H9 (cell line): Measurements from ENCODE around the gene PLSCR4. TPM values are rescaled to one million over a fixed set of nuclear protein-coding genes. Genes with fewer than 3 reads are reported as not detected.

Experiments used
- DNase-seq: peaks from one replicate; pipeline ENCODE4 v3.0.0-alpha.2; 2017
- H2AFZ ChIP-seq: one replicate; pipeline ENCODE4 v1.6.1; 2013; ENCODE audit warnings: mild to moderate bottlenecking, low read length, control low read depth, moderate library complexity
- H2AK5ac ChIP-seq: 2 replicates; pipeline ENCODE4 v1.6.1; 2013; ENCODE audit warnings: low read length, control low read depth, mixed read lengths; ENCODE audit not compliant: insufficient read length
- H2BK120ac ChIP-seq: one replicate; pipeline ENCODE4 v1.6.1; 2013; ENCODE audit warnings: low read depth, mild to moderate bottlenecking, low read length, control low read depth, inconsistent platforms; ENCODE audit not compliant: poor library complexity, severe bottlenecking
- H2BK12ac ChIP-seq: 2 replicates; pipeline ENCODE4 v1.6.1; 2013; ENCODE audit warnings: low read length, control low read depth, mixed read lengths, low read depth; ENCODE audit not compliant: insufficient read length
- H2BK15ac ChIP-seq: 2 replicates; pipeline ENCODE4 v1.6.1; 2013; ENCODE audit warnings: low read depth, low read length, control low read depth
- H2BK20ac ChIP-seq: one replicate; pipeline ENCODE4 v1.6.1; 2013; ENCODE audit warnings: low read depth, mild to moderate bottlenecking, low read length, control low read depth, inconsistent platforms; ENCODE audit not compliant: poor library complexity, severe bottlenecking
- H2BK5ac ChIP-seq: 2 replicates; pipeline ENCODE4 v1.6.1; 2013; ENCODE audit warnings: low read length, control low read depth, mixed read lengths; ENCODE audit not compliant: insufficient read length
- H3K14ac ChIP-seq: 2 replicates; pipeline ENCODE4 v1.6.1; 2013; ENCODE audit warnings: low read length, control low read depth; ENCODE audit not compliant: insufficient read depth
- H3K18ac ChIP-seq: 2 replicates; pipeline ENCODE4 v1.6.1; 2013; ENCODE audit warnings: low read depth, mild to moderate bottlenecking, mixed read lengths, low read length, control low read depth; ENCODE audit not compliant: insufficient read length
- H3K23ac ChIP-seq: 2 replicates; pipeline ENCODE4 v1.6.1; 2013; ENCODE audit warnings: low read length, control low read depth, mixed read lengths, low read depth; ENCODE audit not compliant: insufficient read length
- H3K23me2 ChIP-seq: 2 replicates; pipeline ENCODE4 v1.6.1; 2013; ENCODE audit warnings: low read depth, mild to moderate bottlenecking, mixed read lengths, low read length, control low read depth; ENCODE audit not compliant: insufficient read length, poor library complexity, severe bottlenecking
- H3K27ac ChIP-seq: 2 replicates; pipeline ENCODE4 v1.5.1; 2013; ENCODE audit warnings: low read length, control low read depth, mixed read lengths, low read depth; ENCODE audit not compliant: insufficient read length
- H3K27me3 ChIP-seq: 2 replicates; pipeline ENCODE4 v1.6.1; 2013; ENCODE audit warnings: low read length, control low read depth, inconsistent platforms; ENCODE audit not compliant: insufficient read depth
- H3K4ac ChIP-seq: 2 replicates; pipeline ENCODE4 v1.6.1; 2013; ENCODE audit warnings: low read depth, mild to moderate bottlenecking, control low read depth, inconsistent platforms, low read length, moderate library complexity
- H3K4me1 ChIP-seq: 2 replicates; pipeline ENCODE4 v1.6.1; 2013; ENCODE audit warnings: low read length, control low read depth, inconsistent platforms; ENCODE audit not compliant: insufficient read depth
- H3K4me2 ChIP-seq: 2 replicates; pipeline ENCODE4 v1.6.1; 2013; ENCODE audit warnings: low read length, control low read depth, mixed read lengths; ENCODE audit not compliant: insufficient read length, insufficient read depth
- H3K56ac ChIP-seq: 2 replicates; pipeline ENCODE4 v1.6.1; 2013; ENCODE audit warnings: low read depth, mild to moderate bottlenecking, mixed read lengths, low read length, control low read depth; ENCODE audit not compliant: insufficient read length
- H3K79me1 ChIP-seq: 2 replicates; pipeline ENCODE4 v1.6.1; 2013; ENCODE audit warnings: low read depth, mild to moderate bottlenecking, moderate library complexity, low read length, control low read depth, inconsistent platforms; ENCODE audit not compliant: insufficient read depth, poor library complexity, severe bottlenecking
- H3K79me2 ChIP-seq: 2 replicates; pipeline ENCODE4 v1.6.1; 2013; ENCODE audit warnings: low read length, control low read depth, inconsistent platforms; ENCODE audit not compliant: insufficient read depth
- H3K9ac ChIP-seq: 2 replicates; pipeline ENCODE4 v1.6.1; 2013; ENCODE audit warnings: low read length, control low read depth, mixed read lengths; ENCODE audit not compliant: insufficient read length; ENCODE audit errors: extremely low read depth
- H3K9me3 ChIP-seq: one replicate; pipeline ENCODE4 v1.6.1; 2013; ENCODE audit warnings: low read depth, low read length, inconsistent platforms; ENCODE audit not compliant: control insufficient read depth
- H3T11ph ChIP-seq: one replicate; pipeline ENCODE4 v1.6.1; 2013; ENCODE audit warnings: mild to moderate bottlenecking, low read length, control low read depth, inconsistent platforms
- H4K20me1 ChIP-seq: one replicate; pipeline ENCODE4 v1.6.1; 2013; ENCODE audit not compliant: control insufficient read depth, insufficient read length, insufficient read depth
- H4K5ac ChIP-seq: 2 replicates; pipeline ENCODE4 v1.6.1; 2013; ENCODE audit warnings: low read depth, mild to moderate bottlenecking, mixed read lengths, low read length, control low read depth; ENCODE audit not compliant: insufficient read length
- H4K8ac ChIP-seq: replicated peaks from 2 replicates; pipeline ENCODE4 v1.6.1; 2013; ENCODE audit warnings: low read length, control low read depth, mixed read lengths, low read depth; ENCODE audit not compliant: insufficient read length
- H4K91ac ChIP-seq: 2 replicates; pipeline ENCODE4 v1.6.1; 2013; ENCODE audit warnings: low read depth, mild to moderate bottlenecking, moderate library complexity, mixed read lengths, low read length, control low read depth; ENCODE audit not compliant: insufficient read length
- H3K27ac Mint-ChIP-seq, 3 experiments: 2 replicates in 2 of 3; 3 replicates in 1 of 3; pipeline ENCODE4 v1.8.0; 2020 to 2021; ENCODE audit warnings: mixed read lengths in 3 of 3, mild to moderate bottlenecking in 1 of 3, moderate library complexity in 1 of 3
- H3K27me3 Mint-ChIP-seq: 2 replicates; pipeline ENCODE4 v1.8.0; 2021; ENCODE audit warnings: low read depth, mild to moderate bottlenecking, moderate library complexity, mixed read lengths
- H3K36me3 Mint-ChIP-seq, 3 experiments: 2 replicates in 2 of 3; 3 replicates in 1 of 3; pipeline ENCODE4 v1.8.0; 2020 to 2021; ENCODE audit warnings: low read depth in 3 of 3, mixed read lengths in 3 of 3; ENCODE audit not compliant: insufficient read depth in 1 of 3
- H3K4me1 Mint-ChIP-seq, 2 experiments: 2 replicates each; pipeline ENCODE4 v1.8.0; 2020; ENCODE audit warnings: mixed read lengths in 2 of 2
- H3K4me3 Mint-ChIP-seq, 2 experiments: 2 replicates in 1 of 2; 3 replicates in 1 of 2; pipeline ENCODE4 v1.8.0; 2020 to 2021; ENCODE audit warnings: mild to moderate bottlenecking in 2 of 2, mixed read lengths in 2 of 2, moderate library complexity in 1 of 2
- H3K9me3 Mint-ChIP-seq, 2 experiments: 2 replicates in 1 of 2; 3 replicates in 1 of 2; pipeline ENCODE4 v1.8.0; 2020; ENCODE audit warnings: mild to moderate bottlenecking in 2 of 2, mixed read lengths in 2 of 2, moderate library complexity in 1 of 2
- WGBS: extraction: QIAGEN DNeasy Blood & Tissue Kit; methylation state at CpG from one replicate; pipeline ENCODE4 v1.1.7; 2013; ENCODE audit warnings: missing lambda C conversion rate, low lambda C conversion rate, mixed read lengths; ENCODE audit not compliant: insufficient read length; ENCODE audit errors: extremely low coverage; 5-methylcytosine and 5-hydroxymethylcytosine counted together
- total RNA-seq: library from RNA; stranded (reverse); gene quantifications from 2 replicates; pipeline ENCODE4 v1.2.1, GENCODE V29; 2021
- TF ChIP-seq, protein P1 (sequence below): fragments of 200-600 bp; sonication (generic); conservative IDR thresholded peaks from 3 replicates; pipeline ENCODE4 v1.8.0; 2021; ENCODE audit warnings: antibody characterized with exemption, mild to moderate bottlenecking

PLSCR4 gene
- total RNA-seq, 1 experiment from 2014 or later, result 1.2 TPM

DNA sequence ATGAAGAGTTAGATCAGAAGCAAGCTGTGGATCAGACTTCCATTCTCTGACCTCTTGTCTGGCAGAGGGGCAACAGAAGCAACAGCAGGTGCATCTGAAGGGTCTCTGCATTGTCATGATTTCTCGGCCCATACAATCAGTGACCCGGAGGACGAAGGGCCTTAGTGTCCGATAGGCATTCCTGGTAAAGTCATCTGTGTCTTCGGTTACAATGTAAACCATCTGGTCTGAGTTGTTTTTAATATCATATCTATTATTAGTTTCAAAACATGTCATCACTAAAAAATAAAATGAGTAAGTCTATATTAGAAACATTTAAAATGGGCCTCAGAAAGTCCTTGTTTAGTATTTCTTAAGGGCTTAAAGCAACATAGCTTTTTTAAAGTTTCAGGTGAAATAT, 51.1 kb downstream of the PLSCR4 start:
- no peak for DNase-seq
- Histone ChIP-seq H4K20me1 (no peaks in the 10 kb centered on the region), H3K23ac (no peak overlapping the region), H3K18ac (no peak overlapping the region), H2AFZ (no peak overlapping the region), H2BK20ac (no peak overlapping the region), H4K5ac (no peak overlapping the region), H2BK5ac (no peak overlapping the region), H2BK12ac (no peak overlapping the region), H3K4ac (no peak overlapping the region), H3K14ac (no peak overlapping the region), H3K9me3 (no peaks in the 10 kb centered on the region), H3K56ac (no peak overlapping the region), H3K4me1 (no peaks in the 10 kb centered on the region), H2BK120ac (no peak overlapping the region), H3K23me2 (no peaks in the 10 kb centered on the region), H3K79me1 (no peaks in the 10 kb centered on the region), H3K9ac (no peak overlapping the region), H4K91ac (no peak overlapping the region), H2BK15ac (no peak overlapping the region), H3K79me2 (no peaks in the 10 kb centered on the region), H4K8ac (no peak overlapping the region), H3T11ph (no peak overlapping the region), H2AK5ac (no peak overlapping the region), H3K27me3 (no peaks in the 10 kb centered on the region; the same call in 1 of the 2 replicates), H3K27ac (no peak overlapping the region), H3K4me2 (no peak overlapping the region)
- no peak overlapping the region for H3K27ac Mint-ChIP-seq
- H3K4me1 Mint-ChIP-seq, result peaks cover 8 to 10% of the 10 kb centered on the region in 2 experiments; a peak in 3 of 4 replicates
- no peaks in the 10 kb centered on the region for H3K9me3 Mint-ChIP-seq
- TF ChIP-seq, protein P1, sequence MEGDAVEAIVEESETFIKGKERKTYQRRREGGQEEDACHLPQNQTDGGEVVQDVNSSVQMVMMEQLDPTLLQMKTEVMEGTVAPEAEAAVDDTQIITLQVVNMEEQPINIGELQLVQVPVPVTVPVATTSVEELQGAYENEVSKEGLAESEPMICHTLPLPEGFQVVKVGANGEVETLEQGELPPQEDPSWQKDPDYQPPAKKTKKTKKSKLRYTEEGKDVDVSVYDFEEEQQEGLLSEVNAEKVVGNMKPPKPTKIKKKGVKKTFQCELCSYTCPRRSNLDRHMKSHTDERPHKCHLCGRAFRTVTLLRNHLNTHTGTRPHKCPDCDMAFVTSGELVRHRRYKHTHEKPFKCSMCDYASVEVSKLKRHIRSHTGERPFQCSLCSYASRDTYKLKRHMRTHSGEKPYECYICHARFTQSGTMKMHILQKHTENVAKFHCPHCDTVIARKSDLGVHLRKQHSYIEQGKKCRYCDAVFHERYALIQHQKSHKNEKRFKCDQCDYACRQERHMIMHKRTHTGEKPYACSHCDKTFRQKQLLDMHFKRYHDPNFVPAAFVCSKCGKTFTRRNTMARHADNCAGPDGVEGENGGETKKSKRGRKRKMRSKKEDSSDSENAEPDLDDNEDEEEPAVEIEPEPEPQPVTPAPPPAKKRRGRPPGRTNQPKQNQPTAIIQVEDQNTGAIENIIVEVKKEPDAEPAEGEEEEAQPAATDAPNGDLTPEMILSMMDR, result no peak
- no peaks in the 10 kb centered on the region for H3K27me3 Mint-ChIP-seq
- H3K4me3 Mint-ChIP-seq, result no peak overlapping the region
- no CpG with 5 or more reads among the region's 5 CpGs for WGBS
- H3K36me3 Mint-ChIP-seq, result no peaks in the 10 kb centered on the region
